H1 (cell line): ENCODE measurements around the gene MEIOB. TPM values are rescaled to one million over a fixed set of nuclear protein-coding genes. Genes with fewer than 3 reads are reported as not detected.

Experiments used
- CREB1 ChIP-seq: IDR thresholded peaks from 2 replicates; pipeline ENCODE4 v1.6.1; 2012; ENCODE audit warnings: inconsistent platforms
- RFX5 ChIP-seq: IDR thresholded peaks from 2 replicates; pipeline ENCODE4 v1.6.1; 2011; ENCODE audit warnings: low read depth, low read length, improper control_type of control experiment, borderline replicate concordance
- SP2 ChIP-seq: IDR thresholded peaks from 2 replicates; pipeline ENCODE4 v1.6.1; 2012; ENCODE audit warnings: mild to moderate bottlenecking, low read length, inconsistent platforms
- polyA plus RNA-seq, 7 experiments: library from polyadenylated mRNA; depleted of rRNA in 3 of 7; stranded (reverse) in 5 of 7; unstranded in 2 of 7; fragments of >200 nt in 5 of 7; fragments of 200-250 nt in 2 of 7; gene quantifications; 1 replicate in 5 of 7; 2 replicates in 1 of 7; 4 replicates in 1 of 7; pipeline versions ENCODE4 v1.2.1 to v1.2.3, GENCODE V29; 2011 to 2013; ENCODE audit warnings: missing spikeins in 2 of 7, mixed read lengths in 2 of 7
- total RNA-seq: library from RNA; stranded (reverse); fragmentation: NEBNext Ultra II Directional; extraction: Animal tissue kit (Norgen Biotek cat#: 25700); gene quantifications from 2 replicates; pipeline ENCODE4 v1.2.1, GENCODE V29; 2021

Gene MEIOB
- total and polyA plus RNA-seq, 2 of the 8 experiments (the other 6 are each of a cell fraction or from before 2014, with no cell fraction given), result 0.63 to 1.1 TPM

DNA sequence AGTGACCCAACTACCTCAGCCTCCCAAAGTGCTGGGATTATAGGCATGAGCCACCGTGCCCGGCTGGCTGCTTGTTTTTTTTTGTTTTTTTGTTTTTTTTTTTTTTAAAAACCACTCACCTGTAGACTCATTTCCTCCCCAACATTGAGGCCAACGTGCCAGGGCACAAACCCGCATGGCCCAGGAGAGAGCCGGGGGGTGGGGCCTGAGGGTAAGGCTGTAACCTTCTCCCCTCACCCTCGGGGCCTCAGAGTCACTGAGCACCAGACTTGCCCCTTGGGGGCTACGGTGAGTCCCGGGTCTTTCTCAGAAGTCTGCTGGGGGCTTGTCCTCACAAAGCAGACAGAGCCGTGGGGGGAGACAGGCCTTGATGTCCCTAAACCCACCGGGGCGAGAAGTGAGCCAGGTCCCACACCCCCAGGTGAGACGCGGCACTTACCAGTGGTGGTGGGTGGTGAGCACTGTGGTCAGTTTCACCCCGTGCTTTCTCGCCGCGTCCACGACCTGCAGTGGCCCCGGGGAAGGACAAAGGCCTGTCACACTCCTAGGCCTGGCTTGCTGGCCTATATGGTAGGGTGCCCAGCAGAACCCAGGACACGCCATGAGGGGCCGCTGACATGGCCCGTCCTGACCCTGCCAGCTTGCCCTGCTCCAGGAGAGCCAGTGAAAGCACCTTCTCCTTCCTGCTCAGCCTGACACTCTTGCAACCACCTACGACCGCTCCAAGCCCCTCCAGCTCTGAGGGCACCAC, 49.9 kb downstream of the MEIOB start (continued):
- TF ChIP-seq SP2 (no peak), RFX5 (no peak), CREB1 (no peak)
